Measurements from ENCODE around the gene NAP1L2.
"Not testable (repeated sequence)": the region's sequence is repeated elsewhere in the genome, so short reads cannot be mapped to it uniquely, and the experiment has no call there.

Gene NAP1L2, protein sequence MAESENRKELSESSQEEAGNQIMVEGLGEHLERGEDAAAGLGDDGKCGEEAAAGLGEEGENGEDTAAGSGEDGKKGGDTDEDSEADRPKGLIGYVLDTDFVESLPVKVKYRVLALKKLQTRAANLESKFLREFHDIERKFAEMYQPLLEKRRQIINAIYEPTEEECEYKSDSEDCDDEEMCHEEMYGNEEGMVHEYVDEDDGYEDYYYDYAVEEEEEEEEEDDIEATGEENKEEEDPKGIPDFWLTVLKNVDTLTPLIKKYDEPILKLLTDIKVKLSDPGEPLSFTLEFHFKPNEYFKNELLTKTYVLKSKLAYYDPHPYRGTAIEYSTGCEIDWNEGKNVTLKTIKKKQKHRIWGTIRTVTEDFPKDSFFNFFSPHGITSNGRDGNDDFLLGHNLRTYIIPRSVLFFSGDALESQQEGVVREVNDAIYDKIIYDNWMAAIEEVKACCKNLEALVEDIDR

DNA sequence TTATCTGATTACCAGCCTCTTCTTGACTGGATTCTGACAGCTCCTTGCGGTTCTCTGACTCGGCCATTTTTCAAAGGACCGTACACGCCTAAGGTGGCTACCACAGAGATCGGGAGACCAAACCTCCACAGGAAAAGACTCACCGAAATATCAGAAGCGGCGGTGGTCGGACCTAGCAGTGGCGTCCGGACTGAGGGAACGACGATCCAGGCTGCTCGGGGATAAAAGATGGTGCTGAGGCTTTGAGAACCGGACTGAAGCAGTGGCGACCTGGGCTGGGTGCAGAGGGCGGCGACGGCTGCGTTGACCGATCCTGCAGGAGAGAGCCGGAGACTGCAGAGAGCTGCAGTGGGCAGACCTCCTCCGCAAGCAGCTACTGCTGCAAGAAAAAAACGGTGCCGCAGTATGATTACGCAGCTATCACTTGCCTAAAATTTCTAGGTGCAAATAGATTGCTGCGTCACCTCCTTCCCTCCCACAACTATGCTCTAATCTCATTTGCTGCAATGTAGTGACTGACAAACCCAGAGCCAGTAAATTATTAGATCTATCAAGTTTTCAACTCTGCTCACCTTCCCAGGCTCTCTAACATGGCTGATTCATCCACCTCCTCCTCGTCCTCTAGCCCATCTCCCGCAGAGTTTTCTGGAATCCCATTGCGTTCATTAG, at the start of gene NAP1L2:
NAP1L2 (minus strand) TSS at position 426 of the 669 bp plus-strand sequence; CDS start at position 67, 359 bp downstream.
- DNase-seq (ENCODE audit: low read depth in 2 of 2, low spot score in 1 of 2), result peak in 1 of 2 donors; percentile 3

DNA sequence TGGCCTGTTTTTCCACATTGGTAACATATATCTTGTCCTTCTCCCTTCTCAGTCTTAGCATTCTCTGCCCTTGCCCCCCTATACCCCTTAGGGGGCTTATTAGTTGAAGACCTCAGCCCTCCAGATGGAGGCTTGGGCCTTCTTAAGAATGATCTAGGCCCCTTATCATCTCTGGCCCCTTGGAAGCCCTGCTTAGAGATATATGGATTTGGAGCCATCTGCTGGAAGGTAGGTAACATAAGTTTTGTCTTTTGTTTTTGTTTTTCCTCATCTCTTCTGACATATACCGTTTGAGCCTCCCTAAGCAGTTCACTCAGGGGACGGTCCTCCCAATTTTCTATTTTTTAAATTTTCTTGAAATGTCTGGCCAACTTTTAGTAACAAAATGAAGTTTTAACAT, 48.3 kb upstream of the NAP1L2 start:
- DNase-seq (ENCODE audit: low read depth in 2 of 2, low spot score in 1 of 2), result no peak

DNA sequence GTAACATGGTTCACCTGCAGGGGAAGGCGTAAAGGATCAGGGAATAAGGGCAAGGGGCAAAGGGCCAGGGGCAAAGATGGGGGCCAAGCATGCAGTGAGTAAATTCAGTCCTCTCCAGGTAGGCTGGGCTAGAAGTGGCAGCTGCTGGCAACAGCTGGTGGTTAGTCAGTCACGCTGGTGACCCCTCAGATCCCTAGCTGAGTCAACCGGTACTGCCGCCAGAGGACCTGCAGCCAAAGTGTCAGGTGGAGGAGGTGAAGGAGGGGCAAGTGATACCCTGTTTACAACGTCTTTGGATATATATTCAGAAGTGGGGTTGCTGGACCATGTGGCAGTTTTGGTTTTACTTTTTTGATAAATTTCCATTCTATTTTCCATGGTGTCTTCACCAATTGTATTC, 24.6 kb upstream of the NAP1L2 start:
- DNase-seq (ENCODE audit: low read depth in 2 of 2, low spot score in 1 of 2), result no peak

- no peak for DNase-seq (ENCODE audit: low read depth in 2 of 2, low spot score in 1 of 2)
Observed at GRCh38 chrX:73217621-73218020, 3.0 kb upstream of the NAP1L2 start.

GRCh38 chrX:73215246-73215645, 595 bp upstream of the NAP1L2 start:
- DNase-seq (ENCODE audit: low read depth in 2 of 2, low spot score in 1 of 2), result no peak

GRCh38 chrX:73213734-73214425, 771 bp downstream of the NAP1L2 start:
- DNase-seq (ENCODE audit: low read depth in 2 of 2, low spot score in 1 of 2), result no peak

GRCh38 chrX:73206366-73206765, 8.3 kb downstream of the NAP1L2 start:
- DNase-seq (ENCODE audit: low read depth in 2 of 2, low spot score in 1 of 2), result no peak

DNA sequence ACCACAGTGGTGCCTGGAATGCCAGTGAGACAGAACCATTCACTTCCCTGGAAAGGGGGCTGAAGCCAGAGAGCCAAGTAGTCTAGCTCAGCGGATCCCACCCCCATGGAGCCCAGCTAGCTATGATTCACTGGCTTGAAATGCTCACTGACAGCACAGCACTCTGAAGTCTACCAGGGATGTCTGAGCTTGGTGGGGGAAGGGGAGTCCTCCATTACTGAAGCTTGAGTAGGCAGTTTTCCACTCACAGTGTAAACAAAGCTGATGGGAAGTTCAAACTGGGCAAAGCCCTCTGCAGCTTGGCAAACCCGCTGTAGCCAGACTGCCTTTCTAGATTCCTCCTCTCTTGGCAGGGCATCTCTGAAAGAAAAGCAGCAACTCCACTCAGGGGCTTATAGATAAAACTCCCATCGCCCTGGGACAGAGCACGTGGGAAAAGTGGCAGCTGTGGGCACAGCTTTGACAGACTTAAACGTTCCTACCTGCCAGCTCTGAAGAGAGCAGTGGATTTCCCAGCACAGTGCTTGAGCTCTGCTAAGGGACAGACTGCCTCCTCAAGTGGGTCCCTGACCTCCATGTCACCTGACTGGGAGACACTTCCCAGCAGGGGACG, 32.0 kb downstream of the NAP1L2 start:
- DNase-seq (ENCODE audit: low read depth in 2 of 2, low spot score in 1 of 2), result no peak

DNA sequence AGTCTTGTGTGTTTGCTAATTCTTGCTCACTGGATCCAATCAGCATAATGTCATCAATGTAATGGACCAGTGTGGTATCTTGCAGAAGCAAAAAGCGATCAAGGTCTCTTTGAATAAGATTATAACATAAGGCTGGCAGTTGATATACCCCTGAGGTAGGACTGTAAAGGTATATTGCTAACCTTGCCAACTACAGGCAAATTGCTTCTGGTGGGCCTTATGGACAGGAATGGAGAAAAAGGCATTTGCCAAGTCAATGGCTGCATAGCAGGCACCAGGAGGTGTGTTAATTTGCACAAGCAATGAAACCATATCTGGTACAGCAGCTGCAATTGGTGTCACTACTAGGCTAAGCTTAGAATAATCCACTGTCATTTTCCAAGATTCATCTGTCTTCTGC, 45.7 kb downstream of the NAP1L2 start:
- not testable (repeated sequence) for DNase-seq (ENCODE audit: low read depth in 2 of 2, low spot score in 1 of 2)
